Liver (tissue), 9 donors: ENCODE measurements around the gene SLC12A3. TPM values are rescaled to one million over a fixed set of nuclear protein-coding genes. Genes with fewer than 3 reads are reported as not detected.

Experiments
- DNase-seq: peaks from one replicate; pipeline ENCODE4 v3.0.0-alpha.2; 2017; ENCODE audit warnings: low spot score
- H3K27ac ChIP-seq, 2 donors: one replicate each; pipeline ENCODE4 v1.7.0; 2013; ENCODE audit warnings: inconsistent platforms in 2 of 2, low read length in 2 of 2, control low read depth in 1 of 2, low read depth in 1 of 2, mild to moderate bottlenecking in 1 of 2
- H3K27me3 ChIP-seq, 4 donors: one replicate each; pipeline versions ENCODE4 v1.6.1 to v1.7.0; 2013; ENCODE audit warnings: low read length in 3 of 4, inconsistent platforms in 1 of 4, mild to moderate bottlenecking in 1 of 4, moderate library complexity in 1 of 4; ENCODE audit not compliant: control insufficient read depth in 4 of 4, insufficient read depth in 4 of 4
- H3K36me3 ChIP-seq, 4 donors: one replicate each; pipeline versions ENCODE4 v1.6.1 to v1.7.0; 2013; ENCODE audit warnings: low read length in 3 of 4, mild to moderate bottlenecking in 3 of 4, low read depth in 1 of 4, moderate library complexity in 1 of 4; ENCODE audit not compliant: control insufficient read depth in 4 of 4, insufficient read depth in 3 of 4
- H3K4me1 ChIP-seq, 4 donors: one replicate each; pipeline versions ENCODE4 v1.6.1 to v1.7.0; 2013; ENCODE audit warnings: low read length in 3 of 4, mild to moderate bottlenecking in 3 of 4, moderate library complexity in 1 of 4; ENCODE audit not compliant: control insufficient read depth in 4 of 4, insufficient read depth in 4 of 4
- H3K4me3 ChIP-seq, 3 donors: one replicate each; pipeline versions ENCODE4 v1.6.1 to v1.7.0; 2013; ENCODE audit warnings: low read length in 3 of 3, control low read depth in 1 of 3, low read depth in 1 of 3, mild to moderate bottlenecking in 1 of 3
- H3K9ac ChIP-seq, 2 donors: one replicate each; pipeline ENCODE4 v1.7.0; 2013; ENCODE audit warnings: low read length in 2 of 2, mild to moderate bottlenecking in 2 of 2, moderate library complexity in 2 of 2, control low read depth in 1 of 2, low read depth in 1 of 2
- H3K9me3 ChIP-seq, 4 donors: one replicate each; pipeline versions ENCODE4 v1.6.1 to v1.7.0; 2013; ENCODE audit warnings: low read length in 3 of 4; ENCODE audit not compliant: control insufficient read depth in 4 of 4
- ATF3 ChIP-seq: IDR thresholded peaks from 2 replicates; pipeline ENCODE4 v1.6.1; 2016; ENCODE audit warnings: antibody characterized with exemption
- EGR1 ChIP-seq, 2 donors: IDR thresholded peaks; 2 replicates each; pipeline ENCODE4 v1.6.1; 2016 to 2018; ENCODE audit warnings: antibody characterized with exemption in 2 of 2, low read depth in 2 of 2
- FOXA1 ChIP-seq: IDR thresholded peaks from 2 replicates; pipeline ENCODE4 v1.6.1; 2016; ENCODE audit warnings: antibody characterized with exemption
- HNF4A ChIP-seq, 2 donors: conservative IDR thresholded peaks; 2 replicates each; pipeline ENCODE4 v1.6.1; 2016; ENCODE audit warnings: antibody characterized with exemption in 2 of 2, mild to moderate bottlenecking in 2 of 2
- HNF4G ChIP-seq: IDR thresholded peaks from 2 replicates; pipeline ENCODE4 v1.6.1; 2016; ENCODE audit warnings: antibody characterized with exemption
- JUND ChIP-seq, 2 donors: IDR thresholded peaks; 2 replicates each; pipeline ENCODE4 v1.6.1; 2016; ENCODE audit warnings: antibody characterized with exemption in 2 of 2
- MAX ChIP-seq: IDR thresholded peaks from 2 replicates; pipeline ENCODE4 v1.6.1; 2016; ENCODE audit warnings: antibody characterized with exemption
- RAD21 ChIP-seq, 2 donors: IDR thresholded peaks; 2 replicates each; pipeline ENCODE4 v1.6.1; 2016; ENCODE audit warnings: antibody characterized with exemption in 2 of 2, mild to moderate bottlenecking in 2 of 2
- REST ChIP-seq: IDR thresholded peaks from 2 replicates; pipeline ENCODE4 v1.6.1; 2016; ENCODE audit warnings: antibody characterized with exemption, mild to moderate bottlenecking
- SP1 ChIP-seq: IDR thresholded peaks from 2 replicates; pipeline ENCODE4 v1.6.1; 2018; ENCODE audit warnings: antibody characterized with exemption, mild to moderate bottlenecking
- TAF1 ChIP-seq: conservative IDR thresholded peaks from 2 replicates; pipeline ENCODE4 v1.6.1; 2016; ENCODE audit warnings: antibody characterized with exemption, mild to moderate bottlenecking
- YY1 ChIP-seq: IDR thresholded peaks from 2 replicates; pipeline ENCODE4 v1.6.1; 2016; ENCODE audit warnings: antibody characterized with exemption, mild to moderate bottlenecking
- ZBTB33 ChIP-seq: IDR thresholded peaks from 2 replicates; pipeline ENCODE4 v1.6.1; 2016; ENCODE audit warnings: antibody characterized with exemption
- WGBS: extraction: QIAGEN DNeasy Blood & Tissue Kit; methylation state at CpG from one replicate; pipeline ENCODE4 v1.1.7; 2013; 5-methylcytosine and 5-hydroxymethylcytosine counted together
- polyA plus RNA-seq, 2 donors: library from polyadenylated mRNA; stranded (reverse) in 1 of 2; unstranded in 1 of 2; fragments of 200-250 nt in 1 of 2; fragments of >200 nt in 1 of 2; fragmentation: Nextera tagmentation in 1 of 2; extraction: Ambion mirVana in 1 of 2; gene quantifications; one replicate each; pipeline versions ENCODE4 v1.2.1 to v1.2.3, GENCODE V29; 2013 to 2015
- total RNA-seq, 2 donors: library from RNA; depleted of rRNA; stranded (reverse); fragments of >200 nt; gene quantifications; one replicate each; pipeline ENCODE4 v1.2.3, GENCODE V29; 2014
- donor health status: healthy.
- donor health status: healthy.
- donor health status: healthy.
- donor health status: healthy.
- donor health status: healthy.

SLC12A3 gene
- total and polyA plus RNA-seq, 4 donors = 0.09 TPM; not detected in 3

GRCh38 chr16:56859636-56860035 lies 5.4 kb upstream of the SLC12A3 start:
- WGBS = 89% methylated on average over 2 of the region's 2 CpGs
- Histone ChIP-seq H3K36me3 (no peaks in the 10 kb centered on the region), H3K9me3 (no peaks in the 10 kb centered on the region), H3K27me3 (no peaks in the 10 kb centered on the region), H3K4me3 (no peak overlapping the region), H3K27ac (no peak overlapping the region), H3K4me1 (peaks cover 0 to 6% (median 3%) of the 10 kb centered on the region in 4 donors), H3K9ac (no peak overlapping the region)
- no peak for TF ChIP-seq ZBTB33
- no peak for DNase-seq

GRCh38 chr16:56860226-56861020 lies 4.6 kb upstream of the SLC12A3 start:
- H3K4me3 ChIP-seq = no peak overlapping the region
- no peaks in the 10 kb centered on the region for H3K9me3 ChIP-seq
- no peaks in the 10 kb centered on the region for H3K36me3 ChIP-seq
- no peaks in the 10 kb centered on the region for H3K27me3 ChIP-seq
- TF ChIP-seq YY1 = no peak
- no peak for TF ChIP-seq TAF1
- no peak for TF ChIP-seq REST
- no peak for TF ChIP-seq JUND (IDR thresholded peaks at IDR 0.05)
- TF ChIP-seq RAD21 (IDR thresholded peaks at IDR 0.05) = no peak
- TF ChIP-seq HNF4G = no peak
- no peak for TF ChIP-seq ATF3
- no peak for TF ChIP-seq EGR1 (IDR thresholded peaks at IDR 0.05; ENCODE audit: low read depth in 2 of 2)
- no peak for TF ChIP-seq FOXA1
- no peak for TF ChIP-seq SP1
- no peak for TF ChIP-seq HNF4A (conservative IDR thresholded peaks at IDR 0.05)
- no peak for TF ChIP-seq MAX
- H3K4me1 ChIP-seq = peaks cover 0 to 6% (median 3%) of the 10 kb centered on the region in 4 donors
- H3K27ac ChIP-seq = no peak overlapping the region
- 82% methylated on average over 9 of the region's 9 CpGs for WGBS
- DNase-seq = no peak
- H3K9ac ChIP-seq = no peak overlapping the region
